PC-9 (cell line): ENCODE data around the gene DOCK4. TPM values are rescaled to one million over a fixed set of nuclear protein-coding genes. Genes with fewer than 3 reads are reported as not detected.

Source experiments
- BruUV-seq: library from RNA; stranded (reverse); fragments of 400-500 nt; replicated peaks from 2 replicates; lab custom pipeline; 2021; lab: Mats Ljungman, UMichigan
- CTCF ChIA-PET: fragments of 300-600 bp; sonication (Branson Sonifier 250); formaldehyde crosslinking; loops from one replicate; lab custom pipeline; 2022; ENCODE audit warnings: antibody characterized with exemption; lab: Charles Lee
- POLR2A ChIA-PET: fragments of 300-600 bp; sonication (Branson Sonifier 250); formaldehyde crosslinking; loops from one replicate; lab custom pipeline; 2022; ENCODE audit warnings: antibody characterized with exemption; ENCODE audit not compliant: unreplicated experiment; lab: Charles Lee
- DNase-seq, 2 experiments: peaks; one replicate each; pipeline versions ENCODE4 v3.0.0 to v3.0.0-alpha.2; 2015 to 2022; ENCODE audit warnings: mixed read lengths in 1 of 2
- H2AFZ ChIP-seq: fragments of 200-600 bp; sonication (generic); 2 replicates; pipeline ENCODE4 v1.8.1; 2017; ENCODE audit warnings: antibody characterized with exemption
- H3F3A ChIP-seq: fragments of 200-600 bp; sonication (generic); 2 replicates; pipeline ENCODE4 v1.8.1; 2017; ENCODE audit warnings: antibody characterized with exemption, mild to moderate bottlenecking, low read depth; ENCODE audit not compliant: insufficient read depth
- H3K27ac ChIP-seq: fragments of 200-600 bp; sonication (generic); 2 replicates; pipeline ENCODE4 v1.6.1; 2016; ENCODE audit warnings: mixed run types
- H3K27me3 ChIP-seq: fragments of 200-600 bp; sonication (generic); 2 replicates; pipeline ENCODE4 v1.6.1; 2016; ENCODE audit warnings: low read depth, mixed run types; ENCODE audit not compliant: insufficient read depth
- H3K36me3 ChIP-seq: fragments of 200-600 bp; sonication (generic); 2 replicates; pipeline ENCODE4 v1.6.1; 2016; ENCODE audit warnings: low read depth, mixed run types
- H3K4me1 ChIP-seq: fragments of 200-600 bp; sonication (generic); replicated peaks from 2 replicates; pipeline ENCODE4 v1.6.1; 2016; ENCODE audit warnings: mixed run types; ENCODE audit not compliant: insufficient read depth
- H3K4me2 ChIP-seq: fragments of 200-600 bp; sonication (generic); 2 replicates; pipeline ENCODE4 v1.6.1; 2017; ENCODE audit warnings: mixed run types
- H3K4me3 ChIP-seq: fragments of 200-600 bp; sonication (generic); 2 replicates; pipeline ENCODE4 v1.6.1; 2016; ENCODE audit warnings: mixed run types
- H3K79me2 ChIP-seq: fragments of 200-600 bp; sonication (generic); 2 replicates; pipeline ENCODE4 v1.6.1; 2017; ENCODE audit warnings: low read depth, mixed run types
- H3K9me2 ChIP-seq: fragments of 200-600 bp; sonication (generic); 2 replicates; pipeline ENCODE4 v1.8.1; 2017; ENCODE audit warnings: mild to moderate bottlenecking; ENCODE audit not compliant: insufficient read depth
- H3K9me3 ChIP-seq: fragments of 200-600 bp; sonication (generic); 2 replicates; pipeline ENCODE4 v1.8.1; 2016; ENCODE audit warnings: low read depth; ENCODE audit not compliant: insufficient read depth
- H4K20me1 ChIP-seq: fragments of 200-600 bp; sonication (generic); 2 replicates; pipeline ENCODE4 v1.8.1; 2017; ENCODE audit not compliant: insufficient read depth
- EZH2 ChIP-seq: fragments of 200-600 bp; sonication (generic); IDR thresholded peaks from 2 replicates; pipeline ENCODE4 v1.8.0; 2017; ENCODE audit warnings: antibody characterized with exemption, low read depth
- intact Hi-C: fragments of 100-400 bp; cut with micrococcal nuclease; formaldehyde crosslinking; loops from one replicate; pipeline ENCODE4 v1.10.0; 2022; ENCODE audit not compliant: unreplicated experiment
- total RNA-seq: library from RNA; stranded (reverse); gene quantifications from 2 replicates; pipeline ENCODE4 v1.2.3, GENCODE V29; 2021
- TF ChIP-seq, protein P1 (sequence below): fragments of 200-600 bp; sonication (generic); conservative IDR thresholded peaks from 2 replicates; pipeline ENCODE4 v1.6.1; 2017; ENCODE audit warnings: mixed run types, antibody characterized with exemption, mild to moderate bottlenecking, moderate library complexity

The DOCK4 gene
- total RNA-seq, 1 experiment from 2014 or later = 0.98 TPM

DNA sequence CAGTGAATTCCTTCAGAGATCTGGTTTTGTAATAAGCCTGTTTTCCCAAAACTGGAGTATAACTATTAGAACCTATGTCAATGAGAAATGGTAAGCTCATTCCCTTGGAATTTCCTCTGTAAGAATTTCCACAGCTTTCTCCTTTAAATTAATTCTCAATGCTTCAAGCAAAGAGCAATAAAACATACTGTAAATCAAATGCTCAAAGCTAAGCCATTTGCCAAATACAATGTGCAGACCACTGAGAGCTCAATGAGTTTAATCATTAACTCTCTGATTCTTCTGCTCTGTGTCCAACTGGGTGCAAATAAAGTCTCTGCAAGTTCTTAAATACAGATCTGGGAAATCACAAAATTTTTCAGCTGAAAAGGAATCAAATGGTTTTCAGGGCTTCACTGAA lies 416.3 kb downstream of the DOCK4 start:
- intact Hi-C loops = no loop called here
- CTCF ChIA-PET = no interaction called here
- H2AFZ ChIP-seq = no peak overlapping the region
- H3K36me3 ChIP-seq = no peaks in the 10 kb centered on the region
- no peak for DNase-seq
- TF ChIP-seq, protein P1, sequence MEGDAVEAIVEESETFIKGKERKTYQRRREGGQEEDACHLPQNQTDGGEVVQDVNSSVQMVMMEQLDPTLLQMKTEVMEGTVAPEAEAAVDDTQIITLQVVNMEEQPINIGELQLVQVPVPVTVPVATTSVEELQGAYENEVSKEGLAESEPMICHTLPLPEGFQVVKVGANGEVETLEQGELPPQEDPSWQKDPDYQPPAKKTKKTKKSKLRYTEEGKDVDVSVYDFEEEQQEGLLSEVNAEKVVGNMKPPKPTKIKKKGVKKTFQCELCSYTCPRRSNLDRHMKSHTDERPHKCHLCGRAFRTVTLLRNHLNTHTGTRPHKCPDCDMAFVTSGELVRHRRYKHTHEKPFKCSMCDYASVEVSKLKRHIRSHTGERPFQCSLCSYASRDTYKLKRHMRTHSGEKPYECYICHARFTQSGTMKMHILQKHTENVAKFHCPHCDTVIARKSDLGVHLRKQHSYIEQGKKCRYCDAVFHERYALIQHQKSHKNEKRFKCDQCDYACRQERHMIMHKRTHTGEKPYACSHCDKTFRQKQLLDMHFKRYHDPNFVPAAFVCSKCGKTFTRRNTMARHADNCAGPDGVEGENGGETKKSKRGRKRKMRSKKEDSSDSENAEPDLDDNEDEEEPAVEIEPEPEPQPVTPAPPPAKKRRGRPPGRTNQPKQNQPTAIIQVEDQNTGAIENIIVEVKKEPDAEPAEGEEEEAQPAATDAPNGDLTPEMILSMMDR = no peak
- TF ChIP-seq EZH2 = no peak
- no peaks in the 10 kb centered on the region for H3K9me2 ChIP-seq
- no peak overlapping the region for H3K4me3 ChIP-seq
- no peak overlapping the region for H3K4me2 ChIP-seq
- no TSS peak for BruUV-seq
- POLR2A ChIA-PET = no interaction called here
- no peaks in the 10 kb centered on the region for H4K20me1 ChIP-seq
- H3F3A ChIP-seq = no peaks in the 10 kb centered on the region
- H3K79me2 ChIP-seq = no peaks in the 10 kb centered on the region
- peaks cover 9% of the 10 kb centered on the region for H3K4me1 ChIP-seq
- H3K9me3 ChIP-seq = no peaks in the 10 kb centered on the region
- no peak overlapping the region for H3K27ac ChIP-seq
- H3K27me3 ChIP-seq = no peaks in the 10 kb centered on the region

DNA sequence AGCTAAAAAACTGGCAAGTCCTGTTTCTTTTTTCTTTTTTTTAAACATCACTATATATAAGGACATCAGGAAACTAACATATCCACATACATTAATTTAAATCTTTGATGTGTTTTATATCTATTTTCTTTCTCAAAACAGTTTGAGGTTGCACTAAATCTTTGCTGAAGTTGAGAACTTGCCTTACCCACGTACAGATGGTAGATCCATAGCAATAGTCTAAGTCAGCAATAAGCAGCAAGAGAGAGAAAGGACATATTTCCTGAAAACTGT lies 417.2 kb downstream of the DOCK4 start:
- Histone ChIP-seq H3K79me2 (no peaks in the 10 kb centered on the region), H4K20me1 (no peaks in the 10 kb centered on the region), H3K4me2 (no peak overlapping the region), H3K36me3 (no peaks in the 10 kb centered on the region), H3K27ac (no peak overlapping the region), H3K4me1 (peaks cover 14% of the 10 kb centered on the region), H3K9me2 (no peaks in the 10 kb centered on the region), H3K4me3 (no peak overlapping the region), H3F3A (no peaks in the 10 kb centered on the region), H2AFZ (no peak overlapping the region), H3K9me3 (no peaks in the 10 kb centered on the region), H3K27me3 (no peaks in the 10 kb centered on the region)
- no TSS peak for BruUV-seq
- intact Hi-C loops = no loop called here
- TF ChIP-seq, protein P1 = no peak
- TF ChIP-seq EZH2 = no peak
- POLR2A ChIA-PET = no interaction called here
- CTCF ChIA-PET = no interaction called here
- DNase-seq = no peak

DNA sequence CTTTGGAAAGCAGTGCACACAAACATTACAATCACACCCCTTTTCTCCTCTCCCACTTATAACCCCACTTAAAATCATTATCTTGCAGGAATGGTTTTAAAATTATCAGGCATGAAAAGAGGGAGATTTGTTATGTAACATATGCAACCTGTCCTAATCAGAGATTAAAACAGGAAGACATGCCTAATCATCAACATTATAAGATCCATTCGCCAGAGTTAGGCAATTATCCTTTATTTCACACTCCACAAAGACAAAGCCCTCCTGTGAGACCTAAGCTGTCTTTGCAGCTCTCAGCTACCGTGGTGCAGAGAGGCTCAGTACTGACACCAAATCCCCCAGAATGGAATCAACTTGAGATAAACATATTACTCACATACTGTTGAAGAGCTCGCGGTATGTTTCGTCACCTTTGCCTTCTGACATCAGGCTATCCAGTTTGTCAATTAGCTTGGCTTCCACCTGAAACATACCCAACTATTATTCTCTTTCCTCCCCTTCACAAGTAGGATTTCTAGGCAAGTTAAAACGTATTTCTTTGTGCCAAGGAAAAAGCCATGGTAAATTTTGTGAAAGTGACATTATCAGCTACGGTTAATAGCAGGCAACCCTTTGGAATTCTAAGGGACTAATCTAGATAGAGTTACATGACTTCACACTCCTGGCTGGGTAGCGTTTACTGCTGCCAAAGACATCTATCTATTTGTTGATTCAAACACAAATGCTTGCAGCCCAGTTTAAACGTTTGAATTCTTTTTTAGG lies 417.7 kb downstream of the DOCK4 start:
- intact Hi-C loops = no loop called here
- no peaks in the 10 kb centered on the region for H3K36me3 ChIP-seq
- no peak overlapping the region for H3K27ac ChIP-seq
- BruUV-seq = no TSS peak
- no peaks in the 10 kb centered on the region for H3K9me2 ChIP-seq
- no peaks in the 10 kb centered on the region for H3F3A ChIP-seq
- no peaks in the 10 kb centered on the region for H3K9me3 ChIP-seq
- DNase-seq = no peak
- H3K4me2 ChIP-seq = no peak overlapping the region
- TF ChIP-seq, protein P1 = no peak
- TF ChIP-seq EZH2 = no peak
- no peaks in the 10 kb centered on the region for H3K27me3 ChIP-seq
- H3K79me2 ChIP-seq = no peaks in the 10 kb centered on the region
- ChIA-PET CTCF (no interaction called here), POLR2A (no interaction called here)
- no peak overlapping the region for H3K4me3 ChIP-seq
- no peak overlapping the region for H2AFZ ChIP-seq
- H3K4me1 ChIP-seq = peaks cover 14% of the 10 kb centered on the region
- no peaks in the 10 kb centered on the region for H4K20me1 ChIP-seq
